IPS-20b (cell line): ENCODE data around the gene TMC1.

Experiments used
- H3K27ac ChIP-seq: one replicate; pipeline ENCODE4 v1.5.1; 2013; ENCODE audit warnings: low read length
- H3K27me3 ChIP-seq: 2 replicates; pipeline ENCODE4 v1.6.1; 2013; ENCODE audit warnings: mild to moderate bottlenecking, low read length, inconsistent platforms; ENCODE audit not compliant: insufficient read depth
- H3K36me3 ChIP-seq: 2 replicates; pipeline ENCODE4 v1.6.1; 2013; ENCODE audit warnings: low read depth, mild to moderate bottlenecking, inconsistent platforms, low read length, moderate library complexity; ENCODE audit not compliant: insufficient read depth
- H3K4me1 ChIP-seq: 2 replicates; pipeline ENCODE4 v1.6.1; 2013; ENCODE audit warnings: mild to moderate bottlenecking, control low read depth, inconsistent platforms, low read length, moderate library complexity; ENCODE audit not compliant: insufficient read depth
- H3K4me3 ChIP-seq: 2 replicates; pipeline ENCODE4 v1.5.1; 2013; ENCODE audit warnings: mild to moderate bottlenecking, low read length, inconsistent platforms
- H3K9ac ChIP-seq: 2 replicates; pipeline ENCODE4 v1.6.1; 2013; ENCODE audit warnings: low read depth, mild to moderate bottlenecking, inconsistent platforms, low read length, moderate library complexity
- H3K9me3 ChIP-seq: 2 replicates; pipeline ENCODE4 v1.6.1; 2013; ENCODE audit warnings: mild to moderate bottlenecking, low read depth, low read length, inconsistent platforms; ENCODE audit not compliant: insufficient read depth

Gene TMC1

DNA sequence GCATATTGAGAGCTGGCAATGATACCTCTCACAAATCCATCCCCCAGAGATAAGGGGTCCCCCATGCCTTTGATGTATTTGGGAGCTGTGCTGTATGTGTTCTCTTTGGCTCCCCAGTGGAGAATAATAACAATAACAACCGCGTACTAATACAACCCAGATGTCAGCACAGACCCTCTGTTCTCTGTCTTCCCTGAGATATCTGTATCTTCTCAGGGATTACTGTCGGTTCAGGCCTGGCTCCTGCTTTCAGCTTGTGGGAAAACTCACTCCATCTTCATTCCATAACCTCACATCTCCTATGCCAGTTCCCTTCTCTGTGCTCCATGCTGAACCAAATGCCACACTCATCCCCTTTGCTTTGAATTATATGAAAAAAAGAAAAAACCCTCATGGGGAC lies 76.2 kb downstream of the TMC1 start:
- H3K4me1 ChIP-seq = peaks cover 6% of the 10 kb centered on the region; the same call in 1 of the 2 replicates
- no peak overlapping the region for H3K4me3 ChIP-seq
- no peak overlapping the region for H3K27ac ChIP-seq
- no peaks in the 10 kb centered on the region for H3K36me3 ChIP-seq
- H3K9ac ChIP-seq = no peak overlapping the region
- H3K9me3 ChIP-seq = no peaks in the 10 kb centered on the region
- no peaks in the 10 kb centered on the region for H3K27me3 ChIP-seq

DNA sequence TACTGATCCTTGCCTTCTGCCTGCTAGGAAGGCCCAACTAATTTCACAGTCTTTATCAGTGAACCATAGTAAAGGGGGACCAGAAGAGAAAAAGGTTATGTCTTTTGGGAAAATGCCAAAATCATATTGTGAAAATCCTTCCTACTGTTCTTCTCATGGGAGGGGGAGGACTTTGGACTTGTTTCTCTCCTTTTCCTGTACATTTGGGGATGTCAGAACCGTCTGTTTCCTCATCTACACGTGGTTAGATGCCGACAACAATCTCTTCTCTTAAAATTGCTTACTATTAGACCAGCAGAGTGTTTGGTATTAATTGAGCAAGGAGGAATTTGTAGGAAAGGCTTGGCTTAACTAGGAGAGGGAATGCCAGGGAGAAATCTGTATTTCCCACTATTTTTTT lies 77.2 kb downstream of the TMC1 start:
- H3K27me3 ChIP-seq = no peaks in the 10 kb centered on the region
- no peak overlapping the region for H3K27ac ChIP-seq
- H3K4me3 ChIP-seq = no peak overlapping the region
- H3K9ac ChIP-seq = no peak overlapping the region
- H3K4me1 ChIP-seq = peaks cover 6% of the 10 kb centered on the region; the same call in 1 of the 2 replicates
- no peaks in the 10 kb centered on the region for H3K36me3 ChIP-seq
- no peaks in the 10 kb centered on the region for H3K9me3 ChIP-seq

DNA sequence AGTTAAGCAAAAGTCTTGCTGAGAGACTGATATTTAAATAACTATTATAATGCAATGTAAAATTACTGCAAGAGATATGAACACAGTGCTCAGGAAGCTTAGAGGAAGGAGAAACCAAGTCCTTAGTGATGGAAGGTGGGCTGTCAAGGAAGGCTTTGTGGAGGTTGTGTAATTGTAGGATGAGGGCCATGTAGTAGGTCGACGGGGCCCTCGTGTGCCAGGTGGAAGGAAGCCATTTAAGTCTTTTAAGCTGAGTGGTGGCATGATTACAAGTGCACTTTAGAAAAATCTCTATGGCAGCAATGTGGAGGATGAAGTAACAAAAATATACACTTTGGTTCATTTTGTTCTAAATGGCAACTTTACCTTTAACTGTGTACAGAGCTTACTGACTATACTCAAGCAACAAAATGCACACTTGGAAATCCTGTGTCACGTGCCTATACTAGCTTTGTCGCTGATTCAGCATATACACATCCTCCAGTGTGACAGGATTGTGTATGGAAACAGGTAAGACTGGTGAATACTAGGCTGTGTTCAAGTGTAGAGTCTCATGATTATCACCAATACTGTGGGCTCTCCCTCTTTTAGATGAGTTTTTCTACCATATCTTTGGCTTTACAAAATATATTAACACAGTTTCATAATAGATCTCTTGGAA lies 78.6 kb downstream of the TMC1 start:
- Histone ChIP-seq H3K27ac (no peak overlapping the region), H3K9ac (no peak overlapping the region), H3K27me3 (no peaks in the 10 kb centered on the region), H3K36me3 (no peaks in the 10 kb centered on the region), H3K9me3 (no peaks in the 10 kb centered on the region), H3K4me1 (peaks cover 6% of the 10 kb centered on the region; the same call in 1 of the 2 replicates), H3K4me3 (no peak overlapping the region)

DNA sequence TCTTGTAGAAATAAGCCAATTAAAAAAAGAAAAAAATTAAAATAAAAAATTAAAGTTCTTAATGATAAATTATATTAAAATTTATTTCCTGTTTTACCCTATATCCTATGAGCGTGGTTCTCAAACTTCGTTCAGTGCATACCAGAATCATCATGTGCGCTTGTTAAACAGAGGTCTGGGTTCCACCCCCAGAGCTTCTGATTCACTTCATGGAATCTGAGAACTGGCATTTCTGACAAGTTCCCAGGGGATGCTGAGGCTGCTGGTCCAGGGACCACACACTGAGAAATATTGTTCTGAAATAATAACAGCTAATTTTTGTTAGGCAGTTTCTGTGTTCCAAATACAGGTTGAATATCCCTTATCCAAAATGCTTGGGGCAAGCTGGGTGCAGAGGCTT lies 79.3 kb downstream of the TMC1 start:
- Histone ChIP-seq H3K4me3 (no peak overlapping the region), H3K4me1 (peaks cover 6% of the 10 kb centered on the region; the same call in 1 of the 2 replicates)

DNA sequence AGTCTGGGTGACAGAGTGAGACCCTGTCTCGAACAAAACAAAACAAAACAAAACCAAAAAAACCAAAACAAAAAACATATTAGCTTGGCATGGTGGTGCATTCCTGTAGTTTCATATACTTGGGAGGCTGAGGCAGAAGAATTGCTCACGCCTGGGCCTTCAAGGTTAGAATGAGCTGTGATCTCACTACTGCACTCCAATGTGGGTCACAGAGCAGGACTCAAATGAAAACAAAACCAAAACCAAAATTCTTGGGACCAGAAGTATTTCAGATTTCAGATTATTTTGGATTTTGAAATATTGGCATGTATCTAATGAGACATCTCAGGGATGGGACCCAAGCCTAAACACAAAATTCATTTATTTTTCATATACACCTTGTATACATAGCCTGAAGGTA lies 80.2 kb downstream of the TMC1 start:
- H3K9me3 ChIP-seq = no peaks in the 10 kb centered on the region
- peaks cover 3% of the 10 kb centered on the region; the same call in 1 of the 2 replicates for H3K4me1 ChIP-seq
- H3K4me3 ChIP-seq = no peak overlapping the region

More for the DNA sequence above, 79.3 kb downstream of the TMC1 start:
- Histone ChIP-seq H3K9me3 (no peaks in the 10 kb centered on the region), H3K27me3 (no peaks in the 10 kb centered on the region), H3K9ac (no peak overlapping the region), H3K27ac (no peak overlapping the region), H3K36me3 (no peaks in the 10 kb centered on the region)

DNA sequence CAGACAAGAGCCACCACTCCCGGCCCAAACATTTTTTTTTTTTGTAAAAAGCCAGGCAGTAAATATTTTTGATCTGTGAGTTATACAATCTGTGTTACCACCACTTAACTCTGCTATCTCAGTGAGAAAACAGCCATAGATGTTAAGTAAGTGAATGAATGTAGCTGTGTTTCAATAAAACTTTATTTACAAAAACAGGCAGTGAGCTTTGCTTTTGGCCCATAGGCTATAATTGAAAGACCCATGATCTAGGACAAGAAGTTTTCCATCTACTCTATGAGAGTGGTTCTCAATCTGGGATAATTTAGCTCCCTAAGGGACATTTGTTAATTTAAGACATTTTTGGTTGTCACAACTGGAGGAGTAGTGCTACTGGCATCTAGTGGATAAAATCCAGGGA lies 91.0 kb downstream of the TMC1 start:
- no peaks in the 10 kb centered on the region for H3K36me3 ChIP-seq
- no peaks in the 10 kb centered on the region for H3K9me3 ChIP-seq
- no peaks in the 10 kb centered on the region for H3K4me1 ChIP-seq
- no peak overlapping the region for H3K4me3 ChIP-seq
- H3K27me3 ChIP-seq = no peaks in the 10 kb centered on the region
- no peak overlapping the region for H3K27ac ChIP-seq
- H3K9ac ChIP-seq = no peak overlapping the region

More for the DNA sequence above, 80.2 kb downstream of the TMC1 start:
- Histone ChIP-seq H3K9ac (no peak overlapping the region), H3K27ac (no peak overlapping the region), H3K36me3 (no peaks in the 10 kb centered on the region), H3K27me3 (no peaks in the 10 kb centered on the region)

DNA sequence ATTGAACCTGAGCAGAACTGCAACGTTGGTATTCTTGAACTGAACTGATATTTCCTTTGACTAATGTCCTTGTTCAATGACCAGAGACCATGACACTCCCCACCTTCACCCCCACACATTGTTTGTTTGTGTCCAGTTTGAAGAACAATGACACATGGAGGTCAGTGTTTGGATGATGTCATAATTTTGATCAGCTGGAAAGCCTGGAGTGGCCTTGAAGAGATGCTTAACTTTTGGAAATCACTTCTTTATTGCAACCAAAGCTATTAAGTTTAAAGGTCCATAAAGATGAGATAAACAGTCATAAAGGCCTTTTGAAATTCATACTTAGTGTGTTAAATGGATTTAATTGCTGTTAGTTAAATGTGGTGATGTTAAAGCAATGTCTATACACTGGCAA lies 92.7 kb downstream of the TMC1 start:
- no peaks in the 10 kb centered on the region for H3K9me3 ChIP-seq
- no peaks in the 10 kb centered on the region for H3K36me3 ChIP-seq
- no peaks in the 10 kb centered on the region for H3K4me1 ChIP-seq
- no peaks in the 10 kb centered on the region for H3K27me3 ChIP-seq
- H3K4me3 ChIP-seq = no peak overlapping the region
- H3K27ac ChIP-seq = no peak overlapping the region
- no peak overlapping the region for H3K9ac ChIP-seq

DNA sequence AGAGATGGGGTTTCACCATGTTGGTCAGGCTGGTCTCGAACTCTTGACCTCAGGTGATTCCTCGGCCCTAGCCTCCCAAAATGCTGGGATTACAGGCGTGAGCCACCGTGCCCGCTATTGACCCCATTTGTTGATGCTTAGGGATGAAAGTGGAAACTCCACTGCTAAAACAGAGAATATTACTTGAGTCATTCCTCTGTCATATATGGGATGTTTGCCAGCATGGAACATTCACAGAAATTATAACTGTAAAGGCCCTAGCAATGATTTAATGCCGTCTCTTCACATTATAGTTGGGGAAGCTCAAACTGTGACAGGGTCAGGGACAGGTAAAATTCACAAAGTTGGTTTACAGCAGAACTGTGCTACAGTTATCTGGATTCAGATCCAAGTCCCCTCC lies 94.5 kb downstream of the TMC1 start:
- no peaks in the 10 kb centered on the region for H3K27me3 ChIP-seq
- no peak overlapping the region for H3K27ac ChIP-seq
- no peaks in the 10 kb centered on the region for H3K4me1 ChIP-seq

DNA sequence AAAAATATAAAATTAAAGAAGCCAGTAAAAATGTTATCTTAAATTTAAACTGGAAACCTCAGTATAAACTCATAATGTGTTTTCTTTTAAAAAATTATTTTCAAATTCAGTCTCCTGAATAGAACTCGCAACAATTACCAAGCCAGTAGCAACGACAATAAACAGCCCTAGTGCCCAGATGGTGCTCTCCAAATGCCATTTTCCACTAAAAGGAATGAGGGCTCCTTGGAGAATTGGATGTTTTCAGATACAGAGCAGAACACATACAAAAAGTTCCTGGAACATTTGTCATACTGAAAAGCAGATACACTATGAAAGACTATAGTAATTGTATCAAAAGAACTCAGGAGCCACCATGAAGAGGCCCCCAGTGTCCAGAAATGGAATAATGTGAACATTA lies 97.4 kb downstream of the TMC1 start:
- Histone ChIP-seq H3K27ac (no peak overlapping the region), H3K27me3 (no peaks in the 10 kb centered on the region), H3K9me3 (no peaks in the 10 kb centered on the region; the same call in 1 of the 2 replicates), H3K36me3 (no peaks in the 10 kb centered on the region), H3K4me1 (no peaks in the 10 kb centered on the region), H3K9ac (no peak overlapping the region), H3K4me3 (no peak overlapping the region)

More for the DNA sequence above, 94.5 kb downstream of the TMC1 start:
- H3K9ac ChIP-seq = no peak overlapping the region
- no peak overlapping the region for H3K4me3 ChIP-seq
- no peaks in the 10 kb centered on the region for H3K36me3 ChIP-seq
- no peaks in the 10 kb centered on the region for H3K9me3 ChIP-seq

DNA sequence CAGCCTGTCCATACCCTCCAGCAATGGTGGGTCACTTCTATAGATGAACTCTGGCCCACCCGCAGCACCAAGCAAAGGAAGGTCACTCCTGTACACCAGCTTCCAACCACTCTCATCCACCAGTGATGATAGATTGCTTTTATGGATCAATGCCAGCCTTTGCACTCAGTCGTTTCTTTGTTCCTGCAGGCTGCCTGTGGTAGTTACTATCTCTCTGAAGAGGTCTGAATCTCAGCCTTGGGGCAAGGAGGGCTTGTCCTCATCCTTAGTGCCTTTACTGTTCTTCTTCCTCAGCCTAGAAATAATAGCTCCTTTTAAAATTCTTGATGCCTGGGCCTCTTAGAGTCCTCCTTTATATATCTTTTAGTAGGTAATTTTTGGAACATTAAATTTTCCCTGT lies 100.8 kb downstream of the TMC1 start:
- H3K27ac ChIP-seq = no peak overlapping the region

DNA sequence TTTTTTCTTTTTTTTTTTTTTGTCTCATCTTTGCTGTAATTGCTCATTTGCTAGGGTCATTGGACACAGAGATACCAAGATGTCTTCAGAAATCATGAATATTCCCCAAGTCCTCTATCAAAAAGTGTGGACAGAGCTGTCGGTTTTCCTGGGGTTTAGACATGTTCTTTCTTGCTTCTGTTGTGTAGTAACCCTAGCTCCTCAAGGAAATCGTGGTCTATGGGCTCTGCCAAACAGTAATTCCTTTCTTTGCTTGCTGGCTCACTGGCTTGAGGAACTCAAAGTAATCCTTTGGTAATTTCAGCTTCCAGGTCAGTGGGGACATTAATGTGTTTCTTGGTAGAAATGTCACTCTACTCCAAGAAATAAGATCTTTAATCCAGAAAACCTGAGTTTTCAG lies 101.7 kb downstream of the TMC1 start:
- Histone ChIP-seq H3K4me3 (no peak overlapping the region), H3K27ac (no peak overlapping the region), H3K9ac (no peak overlapping the region), H3K4me1 (peaks cover 3% of the 10 kb centered on the region; the same call in 1 of the 2 replicates), H3K36me3 (no peaks in the 10 kb centered on the region), H3K27me3 (no peaks in the 10 kb centered on the region), H3K9me3 (no peaks in the 10 kb centered on the region; the same call in 1 of the 2 replicates)

More for the DNA sequence above, 100.8 kb downstream of the TMC1 start:
- Histone ChIP-seq H3K9ac (no peak overlapping the region), H3K4me3 (no peak overlapping the region), H3K9me3 (no peaks in the 10 kb centered on the region; the same call in 1 of the 2 replicates), H3K4me1 (no peaks in the 10 kb centered on the region; the same call in 1 of the 2 replicates), H3K27me3 (no peaks in the 10 kb centered on the region), H3K36me3 (no peaks in the 10 kb centered on the region)

DNA sequence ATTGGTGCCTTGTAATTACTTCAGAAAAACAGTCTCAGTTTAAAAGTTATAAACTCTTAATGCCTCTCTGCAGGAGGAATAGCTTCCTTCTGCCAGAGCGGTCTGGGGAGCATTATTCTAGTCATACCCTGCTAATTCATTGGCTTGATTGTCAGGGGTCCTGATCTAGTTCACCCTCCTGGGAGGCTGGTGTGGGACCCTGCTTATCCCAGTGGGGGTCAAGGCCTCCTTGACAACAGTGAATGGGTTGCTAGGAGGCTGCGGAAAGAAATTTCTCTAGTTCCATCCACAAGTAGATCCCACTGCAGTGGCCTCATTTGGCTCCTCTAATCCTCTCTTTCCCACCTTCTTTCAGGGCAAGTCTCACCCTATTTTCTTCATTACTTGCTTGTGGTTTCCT lies 105.7 kb downstream of the TMC1 start:
- no peaks in the 10 kb centered on the region for H3K27me3 ChIP-seq
- peaks cover 4% of the 10 kb centered on the region; the same call in 1 of the 2 replicates for H3K4me1 ChIP-seq
- no peak overlapping the region for H3K4me3 ChIP-seq
- no peak overlapping the region for H3K27ac ChIP-seq
- no peaks in the 10 kb centered on the region; the same call in 1 of the 2 replicates for H3K9me3 ChIP-seq
- no peaks in the 10 kb centered on the region; the same call in 1 of the 2 replicates for H3K36me3 ChIP-seq
- no peak overlapping the region for H3K9ac ChIP-seq
